Endothelial cell (in vitro differentiated cells): ENCODE data around the gene MID1. TPM values are rescaled to one million over a fixed set of nuclear protein-coding genes. Genes with fewer than 3 reads are reported as not detected.

Experiments used
- DNase-seq: peaks from one replicate; pipeline ENCODE4 v3.0.0; 2021; ENCODE audit warnings: low spot score
- H3K27ac Mint-ChIP-seq: one replicate; pipeline ENCODE4 v1.8.0; 2021; ENCODE audit warnings: mixed read lengths, inconsistent platforms; ENCODE audit not compliant: unreplicated experiment
- H3K27me3 Mint-ChIP-seq: one replicate; pipeline ENCODE4 v1.8.0; 2021; ENCODE audit warnings: mild to moderate bottlenecking, moderate library complexity, mixed read lengths, inconsistent platforms; ENCODE audit not compliant: unreplicated experiment
- H3K36me3 Mint-ChIP-seq: one replicate; pipeline ENCODE4 v1.8.0; 2021; ENCODE audit warnings: mild to moderate bottlenecking, low read depth, mixed read lengths, inconsistent platforms; ENCODE audit not compliant: unreplicated experiment
- H3K4me1 Mint-ChIP-seq: one replicate; pipeline ENCODE4 v1.8.0; 2021; ENCODE audit warnings: mild to moderate bottlenecking, mixed read lengths, inconsistent platforms; ENCODE audit not compliant: unreplicated experiment
- H3K4me3 Mint-ChIP-seq: one replicate; pipeline ENCODE4 v1.8.0; 2021; ENCODE audit warnings: mild to moderate bottlenecking, mixed read lengths, inconsistent platforms; ENCODE audit not compliant: unreplicated experiment
- H3K9me3 Mint-ChIP-seq: one replicate; pipeline ENCODE4 v1.8.0; 2021; ENCODE audit warnings: mixed read lengths, inconsistent platforms; ENCODE audit not compliant: unreplicated experiment
- CTCF ChIP-seq: fragments of 200-600 bp; sonication (generic); IDR thresholded peaks from one replicate; pipeline ENCODE4 v1.5.0; 2021; ENCODE audit warnings: antibody characterized with exemption; ENCODE audit not compliant: unreplicated experiment
- total RNA-seq: library from RNA; stranded (reverse); fragmentation: NEBNext Ultra II Directional; extraction: Animal tissue kit (Norgen Biotek cat#: 25700); gene quantifications from one replicate; pipeline ENCODE4 v1.2.1, GENCODE V29; 2021; ENCODE audit not compliant: unreplicated experiment

MID1 gene
- total RNA-seq, 1 donor from 2014 or later: 61.8 TPM

GRCh38 chrX:10441464-10441863, 178.9 kb downstream of the MID1 start:
- Mint-ChIP-seq H3K36me3 (no peaks in the 10 kb centered on the region), H3K27ac (no peak overlapping the region), H3K4me3 (no peak overlapping the region), H3K4me1 (no peaks in the 10 kb centered on the region), H3K9me3 (no peaks in the 10 kb centered on the region), H3K27me3 (no peaks in the 10 kb centered on the region)
- DNase-seq: no peak
- TF ChIP-seq CTCF: no peak

GRCh38 chrX:10433296-10433965, 187.0 kb downstream of the MID1 start:
- H3K36me3 Mint-ChIP-seq: no peaks in the 10 kb centered on the region
- no peak overlapping the region for H3K27ac Mint-ChIP-seq
- H3K27me3 Mint-ChIP-seq: no peaks in the 10 kb centered on the region
- DNase-seq: no peak
- no peak overlapping the region for H3K4me3 Mint-ChIP-seq
- TF ChIP-seq CTCF: no peak
- H3K4me1 Mint-ChIP-seq: no peaks in the 10 kb centered on the region
- no peaks in the 10 kb centered on the region for H3K9me3 Mint-ChIP-seq

- Mint-ChIP-seq H3K4me3 (no peak overlapping the region), H3K27me3 (no peaks in the 10 kb centered on the region), H3K36me3 (no peaks in the 10 kb centered on the region), H3K9me3 (no peaks in the 10 kb centered on the region), H3K4me1 (no peaks in the 10 kb centered on the region), H3K27ac (no peak overlapping the region)
- DNase-seq: no peak
- TF ChIP-seq CTCF: no peak
Measured at GRCh38 chrX:10429908-10430307, 190.5 kb downstream of the MID1 start.

GRCh38 chrX:10427249-10427648, 193.1 kb downstream of the MID1 start:
- Mint-ChIP-seq H3K4me3 (no peak overlapping the region), H3K36me3 (no peaks in the 10 kb centered on the region), H3K4me1 (no peaks in the 10 kb centered on the region), H3K27ac (no peak overlapping the region), H3K9me3 (no peaks in the 10 kb centered on the region), H3K27me3 (no peaks in the 10 kb centered on the region)
- DNase-seq: no peak
- no peak for TF ChIP-seq CTCF

- TF ChIP-seq CTCF: no peak
- H3K4me1 Mint-ChIP-seq: peaks cover 4% of the 10 kb centered on the region
- H3K27me3 Mint-ChIP-seq: no peaks in the 10 kb centered on the region
- no peaks in the 10 kb centered on the region for H3K36me3 Mint-ChIP-seq
- H3K4me3 Mint-ChIP-seq: no peak overlapping the region
- H3K9me3 Mint-ChIP-seq: no peaks in the 10 kb centered on the region
- no peak overlapping the region for H3K27ac Mint-ChIP-seq
- DNase-seq: no peak
Measured at GRCh38 chrX:10423716-10424115, 196.7 kb downstream of the MID1 start.
